ENCODE data around the gene MGARP.

MGARP gene

GRCh38 chr4:139278912-139279759, 889 bp downstream of the MGARP start:
- Histone ChIP-seq H3K23ac (ENCODE audit: low read depth, low read length, poor library complexity) (peak overlapping the region; percentile 14), H3K4ac (ENCODE audit: low read length) (no peak overlapping the region), H3K14ac (ENCODE audit: low read length) (no peak overlapping the region), H2BK15ac (ENCODE audit: low read length) (no peak overlapping the region), H3K18ac (ENCODE audit: low read length) (peak overlapping the region; percentile 22), H3K4me3 (ENCODE audit: low read length in 2 of 2) (peak overlapping the region; percentile 38 to 75), H3K9me3 (replicated peaks in 1 of 2; ENCODE audit: control insufficient read depth in 2 of 2, insufficient read depth in 1 of 2, low read depth in 1 of 2, low read length in 2 of 2) (no peaks in the 10 kb centered on the region), H3K27ac (replicated peaks; ENCODE audit: low read length) (no peak overlapping the region), H2BK12ac (ENCODE audit: low read length) (no peak overlapping the region), H3K4me1 (ENCODE audit: control insufficient read depth in 2 of 2, insufficient read depth in 1 of 2, low read depth in 1 of 2, low read length in 2 of 2) (peaks cover 0 to 2% of the 10 kb centered on the region in 2 donors), H4K91ac (ENCODE audit: low read depth, low read length, poor library complexity) (no peak overlapping the region), H3K36me3 (replicated peaks in 1 of 2; ENCODE audit: control insufficient read depth in 2 of 2, insufficient read depth in 2 of 2, low read length in 2 of 2) (no peaks in the 10 kb centered on the region), H3K9ac (ENCODE audit: low read depth, low read length, poor library complexity) (no peak overlapping the region), H3K27me3 (ENCODE audit: control insufficient read depth in 3 of 3, insufficient read depth in 3 of 3, low read depth in 1 of 3, low read length in 3 of 3) (peaks cover 2 to 18% (median 17%) of the 10 kb centered on the region in 3 experiments), H2BK120ac (ENCODE audit: low read depth, low read length) (no peak overlapping the region), H3K79me1 (ENCODE audit: low read depth, low read length) (no peaks in the 10 kb centered on the region), H2AFZ (ENCODE audit: low read length) (peak overlapping the region; percentile 87), H2AK5ac (ENCODE audit: low read depth, low read length) (no peak overlapping the region), H4K8ac (ENCODE audit: low read depth, low read length) (no peak overlapping the region), H3K4me2 (ENCODE audit: insufficient read depth, low read length, poor library complexity, severe bottlenecking) (peak overlapping the region; percentile 97), H2BK5ac (ENCODE audit: low read length) (no peak overlapping the region)
- no CpG with 5 or more reads among the region's 40 CpGs for WGBS, 2 donors (ENCODE audit: extremely low coverage in 2 of 2, insufficient read length in 2 of 2, insufficient replicate concordance in 1 of 2)
- DNase-seq (ENCODE audit: low spot score), result no peak

- H2BK5ac ChIP-seq (ENCODE audit: low read length), result no peak overlapping the region
- H2AK5ac ChIP-seq (ENCODE audit: low read depth, low read length), result no peak overlapping the region
- H3K23ac ChIP-seq (ENCODE audit: low read depth, low read length, poor library complexity), result no peak overlapping the region
- WGBS, 2 donors (ENCODE audit: extremely low coverage in 2 of 2, insufficient read length in 2 of 2, insufficient replicate concordance in 1 of 2), result no CpG with 5 or more reads among the region's 16 CpGs
- H4K8ac ChIP-seq (ENCODE audit: low read depth, low read length), result no peak overlapping the region
- no peak overlapping the region for H2BK12ac ChIP-seq (ENCODE audit: low read length)
- no peaks in the 10 kb centered on the region for H3K79me1 ChIP-seq (ENCODE audit: low read depth, low read length)
- no peak overlapping the region for H2BK15ac ChIP-seq (ENCODE audit: low read length)
- no peaks in the 10 kb centered on the region for H3K9me3 ChIP-seq (replicated peaks in 1 of 2; ENCODE audit: control insufficient read depth in 2 of 2, insufficient read depth in 1 of 2, low read depth in 1 of 2, low read length in 2 of 2)
- no peak overlapping the region for H3K14ac ChIP-seq (ENCODE audit: low read length)
- no peak overlapping the region for H3K9ac ChIP-seq (ENCODE audit: low read depth, low read length, poor library complexity)
- no peak for DNase-seq (ENCODE audit: low spot score)
- H3K4me1 ChIP-seq (ENCODE audit: control insufficient read depth in 2 of 2, insufficient read depth in 1 of 2, low read depth in 1 of 2, low read length in 2 of 2), result peaks cover 0 to 2% of the 10 kb centered on the region in 2 donors
- peaks cover 2 to 18% (median 17%) of the 10 kb centered on the region in 3 experiments for H3K27me3 ChIP-seq (ENCODE audit: control insufficient read depth in 3 of 3, insufficient read depth in 3 of 3, low read depth in 1 of 3, low read length in 3 of 3)
- H2AFZ ChIP-seq (ENCODE audit: low read length), result no peak overlapping the region
- no peak overlapping the region for H3K4me3 ChIP-seq (ENCODE audit: low read length in 2 of 2)
- no peaks in the 10 kb centered on the region for H3K36me3 ChIP-seq (replicated peaks in 1 of 2; ENCODE audit: control insufficient read depth in 2 of 2, insufficient read depth in 2 of 2, low read length in 2 of 2)
- no peak overlapping the region for H3K18ac ChIP-seq (ENCODE audit: low read length)
- H3K4ac ChIP-seq (ENCODE audit: low read length), result no peak overlapping the region
- H4K91ac ChIP-seq (ENCODE audit: low read depth, low read length, poor library complexity), result no peak overlapping the region
- H3K27ac ChIP-seq (replicated peaks; ENCODE audit: low read length), result no peak overlapping the region
- no peak overlapping the region for H2BK120ac ChIP-seq (ENCODE audit: low read depth, low read length)
- no peak overlapping the region for H3K4me2 ChIP-seq (ENCODE audit: insufficient read depth, low read length, poor library complexity, severe bottlenecking)
These were observed 1.5 kb downstream of the MGARP start for GRCh38 chr4:139278485-139278884.

- Histone ChIP-seq H3K4ac (ENCODE audit: low read length) (no peak overlapping the region), H2BK15ac (ENCODE audit: low read length) (no peak overlapping the region), H3K18ac (ENCODE audit: low read length) (no peak overlapping the region), H3K36me3 (replicated peaks in 1 of 2; ENCODE audit: control insufficient read depth in 2 of 2, insufficient read depth in 2 of 2, low read length in 2 of 2) (no peaks in the 10 kb centered on the region), H3K79me1 (ENCODE audit: low read depth, low read length) (no peaks in the 10 kb centered on the region), H4K91ac (ENCODE audit: low read depth, low read length, poor library complexity) (no peak overlapping the region), H2BK5ac (ENCODE audit: low read length) (no peak overlapping the region), H3K14ac (ENCODE audit: low read length) (no peak overlapping the region), H4K8ac (ENCODE audit: low read depth, low read length) (no peak overlapping the region), H3K4me3 (ENCODE audit: low read length in 2 of 2) (no peak overlapping the region), H3K4me1 (ENCODE audit: control insufficient read depth in 2 of 2, insufficient read depth in 1 of 2, low read depth in 1 of 2, low read length in 2 of 2) (peaks cover 0 to 2% of the 10 kb centered on the region in 2 donors), H2AK5ac (ENCODE audit: low read depth, low read length) (no peak overlapping the region), H3K9me3 (replicated peaks in 1 of 2; ENCODE audit: control insufficient read depth in 2 of 2, insufficient read depth in 1 of 2, low read depth in 1 of 2, low read length in 2 of 2) (no peaks in the 10 kb centered on the region), H2AFZ (ENCODE audit: low read length) (no peak overlapping the region), H3K27me3 (ENCODE audit: control insufficient read depth in 3 of 3, insufficient read depth in 3 of 3, low read depth in 1 of 3, low read length in 3 of 3) (peaks cover 2 to 18% (median 17%) of the 10 kb centered on the region in 3 experiments), H2BK120ac (ENCODE audit: low read depth, low read length) (no peak overlapping the region), H3K27ac (replicated peaks; ENCODE audit: low read length) (no peak overlapping the region), H3K9ac (ENCODE audit: low read depth, low read length, poor library complexity) (no peak overlapping the region), H2BK12ac (ENCODE audit: low read length) (no peak overlapping the region), H3K4me2 (ENCODE audit: insufficient read depth, low read length, poor library complexity, severe bottlenecking) (no peak overlapping the region), H3K23ac (ENCODE audit: low read depth, low read length, poor library complexity) (no peak overlapping the region)
- DNase-seq (ENCODE audit: low spot score), result no peak
- no CpG with 5 or more reads among the region's 4 CpGs for WGBS, 2 donors (ENCODE audit: extremely low coverage in 2 of 2, insufficient read length in 2 of 2, insufficient replicate concordance in 1 of 2)
These were observed 4.7 kb downstream of the MGARP start for GRCh38 chr4:139275281-139275735.

GRCh38 chr4:139274790-139275189, 5.2 kb downstream of the MGARP start:
- WGBS, 2 donors (ENCODE audit: extremely low coverage in 2 of 2, insufficient read length in 2 of 2, insufficient replicate concordance in 1 of 2), result no CpG with 5 or more reads among the region's 1 CpG
- Histone ChIP-seq H3K79me1 (ENCODE audit: low read depth, low read length) (no peaks in the 10 kb centered on the region), H2AFZ (ENCODE audit: low read length) (no peak overlapping the region)

More at GRCh38 chr4:139274790-139275189, 5.2 kb downstream of the MGARP start:
- Histone ChIP-seq H4K8ac (ENCODE audit: low read depth, low read length) (no peak overlapping the region), H3K14ac (ENCODE audit: low read length) (no peak overlapping the region), H3K23ac (ENCODE audit: low read depth, low read length, poor library complexity) (no peak overlapping the region), H3K36me3 (replicated peaks in 1 of 2; ENCODE audit: control insufficient read depth in 2 of 2, insufficient read depth in 2 of 2, low read length in 2 of 2) (no peaks in the 10 kb centered on the region), H3K27me3 (ENCODE audit: control insufficient read depth in 3 of 3, insufficient read depth in 3 of 3, low read depth in 1 of 3, low read length in 3 of 3) (peaks cover 2 to 15% (median 15%) of the 10 kb centered on the region in 3 experiments), H3K27ac (replicated peaks; ENCODE audit: low read length) (no peak overlapping the region), H3K18ac (ENCODE audit: low read length) (no peak overlapping the region), H3K4me3 (ENCODE audit: low read length in 2 of 2) (no peak overlapping the region), H3K4ac (ENCODE audit: low read length) (no peak overlapping the region), H4K91ac (ENCODE audit: low read depth, low read length, poor library complexity) (no peak overlapping the region), H2BK120ac (ENCODE audit: low read depth, low read length) (no peak overlapping the region), H3K9ac (ENCODE audit: low read depth, low read length, poor library complexity) (no peak overlapping the region), H3K9me3 (replicated peaks in 1 of 2; ENCODE audit: control insufficient read depth in 2 of 2, insufficient read depth in 1 of 2, low read depth in 1 of 2, low read length in 2 of 2) (no peaks in the 10 kb centered on the region), H3K4me2 (ENCODE audit: insufficient read depth, low read length, poor library complexity, severe bottlenecking) (no peak overlapping the region), H3K4me1 (ENCODE audit: control insufficient read depth in 2 of 2, insufficient read depth in 1 of 2, low read depth in 1 of 2, low read length in 2 of 2) (peaks cover 0 to 2% of the 10 kb centered on the region in 2 donors), H2AK5ac (ENCODE audit: low read depth, low read length) (no peak overlapping the region), H2BK5ac (ENCODE audit: low read length) (no peak overlapping the region), H2BK15ac (ENCODE audit: low read length) (no peak overlapping the region), H2BK12ac (ENCODE audit: low read length) (no peak overlapping the region)
- DNase-seq (ENCODE audit: low spot score), result no peak

Measured in neuronal stem cell (in vitro differentiated cells).